DOHH2 (cell line): ENCODE results near the gene RIN3.

Source experiments
- CTCF ChIP-seq: fragments of 200-600 bp; sonication (generic); IDR thresholded peaks from one replicate; pipeline ENCODE4 v1.5.1; 2014; ENCODE audit warnings: antibody characterized with exemption, mild to moderate bottlenecking, low read depth, low read length; ENCODE audit not compliant: poor library complexity, severe bottlenecking
- EZH2phosphoT487 ChIP-seq: fragments of 200-600 bp; sonication (generic); IDR thresholded peaks from 2 replicates; pipeline ENCODE4 v1.6.1; 2017; ENCODE audit warnings: borderline replicate concordance, mild to moderate bottlenecking, antibody characterized with exemption, low read length, moderate library complexity, mixed read lengths

- TF ChIP-seq EZH2phosphoT487 (no peak), CTCF (no peak)
Measured at GRCh38 chr14:92590941-92591340, 77.4 kb downstream of the RIN3 start.
